ENCODE measurements around the gene PPARD.
"Not testable (repeated sequence)": the region's sequence is repeated elsewhere in the genome, so short reads cannot be mapped to it uniquely, and the experiment has no call there.

PPARD gene

GRCh38 chr6:35311390-35312075 is 30.8 kb upstream of the PPARD start:
- in situ Hi-C loops (cut with MboI; ENCODE audit: low sequenced_read_pairs) = loop anchor here (25.0 kb wide), 1 partner anchor 426 kb away; the partner anchor contains the start of gene ARMC12

GRCh38 chr6:35312076-35312800 is 30.1 kb upstream of the PPARD start:
- in situ Hi-C loops (cut with MboI; ENCODE audit: low sequenced_read_pairs) = loop anchor here (25.0 kb wide), 1 partner anchor 425 kb away; the partner anchor contains the start of gene ARMC12

DNA sequence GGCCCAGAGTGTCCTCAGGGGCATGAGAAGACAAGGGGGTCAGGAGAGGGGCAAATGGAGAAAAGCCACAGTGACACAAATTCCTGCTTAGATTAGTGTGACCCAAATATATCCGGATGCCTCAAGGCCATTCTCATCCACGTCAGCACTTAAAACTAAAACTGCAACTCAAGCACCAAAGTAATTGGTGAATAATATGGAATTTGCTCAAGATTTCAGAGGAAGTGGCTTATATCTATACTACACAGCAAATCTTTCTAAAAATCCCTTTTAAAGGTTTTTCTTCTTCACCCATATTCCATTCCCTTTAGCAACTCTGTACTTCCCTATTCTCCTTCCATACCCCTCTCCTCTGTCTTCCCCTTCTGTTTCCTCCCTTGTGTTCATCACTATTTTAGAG is 29.6 kb upstream of the PPARD start:
- in situ Hi-C loops (cut with MboI; ENCODE audit: low sequenced_read_pairs) = loop anchor here (25.0 kb wide), 1 partner anchor 424 kb away; the partner anchor contains the start of gene ARMC12

DNA sequence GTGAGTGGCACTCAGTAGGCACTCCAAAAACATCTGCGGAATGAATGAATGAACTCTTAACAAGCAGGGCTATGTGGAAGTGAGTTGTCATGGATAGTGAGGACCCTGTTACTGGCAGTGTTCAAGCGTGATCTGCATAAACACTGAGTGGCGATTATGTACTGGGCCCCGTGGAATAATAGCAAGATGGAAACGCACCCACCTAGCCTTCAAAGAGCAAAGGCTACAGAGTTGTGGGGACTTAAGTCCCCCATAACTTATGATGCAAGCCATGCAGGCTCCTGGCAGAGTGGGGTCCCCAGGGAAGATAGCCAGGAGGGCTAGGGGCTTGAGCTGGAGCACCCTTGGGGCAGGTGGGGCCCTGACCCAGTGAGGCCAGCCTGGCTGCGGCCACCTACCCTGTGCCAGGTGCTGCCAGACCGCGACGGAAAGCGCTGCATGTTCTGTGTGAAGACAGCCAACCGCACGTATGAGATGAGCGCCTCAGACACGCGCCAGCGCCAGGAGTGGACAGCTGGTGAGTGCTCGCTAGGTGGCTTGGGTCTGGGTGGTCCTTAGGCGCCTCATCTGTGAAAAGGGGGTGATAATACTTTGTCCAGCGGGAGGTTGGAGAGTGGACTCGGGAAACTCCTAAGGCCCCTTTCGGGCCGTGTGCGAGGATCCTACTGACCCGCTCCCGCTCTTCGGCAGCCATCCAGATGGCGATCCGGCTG is 24.7 kb upstream of the PPARD start:
- in situ Hi-C loops (cut with MboI; ENCODE audit: low sequenced_read_pairs) = loop anchor here (25.0 kb wide), 1 partner anchor 420 kb away; the partner anchor contains the start of gene ARMC12

- in situ Hi-C loops (cut with MboI; ENCODE audit: low sequenced_read_pairs) = loop anchor here (25.0 kb wide), 1 partner anchor 419 kb away; the partner anchor contains the start of gene ARMC12
Observed at GRCh38 chr6:35318196-35319171, 23.9 kb upstream of the PPARD start.

GRCh38 chr6:35319346-35320030 is 22.9 kb upstream of the PPARD start:
- in situ Hi-C loops (cut with MboI; ENCODE audit: low sequenced_read_pairs) = loop anchor here (25.0 kb wide), 1 partner anchor 418 kb away; the partner anchor contains the start of gene ARMC12

DNA sequence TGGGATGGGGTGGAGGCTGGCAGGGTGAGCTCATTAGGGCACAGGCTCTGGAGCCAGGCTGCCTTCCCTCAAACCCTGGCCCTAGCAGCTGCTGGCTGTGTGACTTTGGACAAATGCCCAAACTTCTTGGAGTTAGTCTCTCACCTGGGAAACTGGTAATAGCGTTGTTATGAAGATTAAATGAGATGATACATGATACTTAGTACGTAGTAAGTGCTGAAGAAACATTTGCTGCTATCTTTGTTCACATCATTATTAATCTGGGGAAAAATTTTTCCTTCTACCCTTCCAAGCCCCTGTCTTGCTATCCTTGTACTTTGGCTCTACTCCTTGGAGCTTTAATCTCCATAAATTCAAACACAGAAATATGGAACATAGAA is 22.3 kb upstream of the PPARD start:
- in situ Hi-C loops (cut with MboI; ENCODE audit: low sequenced_read_pairs) = loop anchor here (25.0 kb wide), 1 partner anchor 417 kb away; the partner anchor contains the start of gene ARMC12

- in situ Hi-C loops (cut with MboI; ENCODE audit: low sequenced_read_pairs) = loop anchor here (25.0 kb wide), 1 partner anchor 416 kb away; the partner anchor contains the start of gene ARMC12
Observed at GRCh38 chr6:35321091-35321490, 21.3 kb upstream of the PPARD start.

GRCh38 chr6:35327349-35328027 is 14.9 kb upstream of the PPARD start:
- in situ Hi-C loops (cut with MboI; ENCODE audit: low sequenced_read_pairs) = no loop called here

DNA sequence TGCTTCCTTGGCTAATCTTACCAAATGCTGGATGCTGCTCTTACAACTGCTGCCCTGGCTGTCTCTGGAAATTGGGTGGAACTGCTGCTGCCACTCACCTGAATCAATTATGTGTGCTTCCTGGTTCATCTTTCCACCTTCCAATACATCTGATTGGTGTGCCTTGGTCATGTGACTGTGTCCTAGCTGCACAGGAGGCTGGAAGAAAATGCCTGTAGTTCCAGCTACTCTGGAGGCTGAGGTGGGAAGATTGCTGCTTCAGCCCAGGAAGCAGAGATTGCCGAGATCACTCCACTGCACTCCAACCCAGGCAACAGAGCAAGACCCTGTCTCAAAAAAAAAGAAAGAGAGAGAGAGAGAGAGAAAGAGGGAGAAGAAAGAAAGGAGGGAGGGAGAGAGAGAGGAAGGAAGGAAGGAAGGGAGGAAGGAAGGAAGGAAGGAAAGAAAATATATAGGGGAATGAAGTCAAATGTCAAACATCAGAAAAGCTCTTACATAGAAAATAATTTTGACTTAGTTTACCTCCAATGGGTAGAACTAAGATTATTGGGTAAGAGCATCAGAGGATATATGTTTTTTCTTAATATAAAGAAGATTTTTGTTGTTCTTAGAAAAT is 14.1 kb upstream of the PPARD start:
- in situ Hi-C loops (cut with MboI; ENCODE audit: low sequenced_read_pairs) = no loop called here

DNA sequence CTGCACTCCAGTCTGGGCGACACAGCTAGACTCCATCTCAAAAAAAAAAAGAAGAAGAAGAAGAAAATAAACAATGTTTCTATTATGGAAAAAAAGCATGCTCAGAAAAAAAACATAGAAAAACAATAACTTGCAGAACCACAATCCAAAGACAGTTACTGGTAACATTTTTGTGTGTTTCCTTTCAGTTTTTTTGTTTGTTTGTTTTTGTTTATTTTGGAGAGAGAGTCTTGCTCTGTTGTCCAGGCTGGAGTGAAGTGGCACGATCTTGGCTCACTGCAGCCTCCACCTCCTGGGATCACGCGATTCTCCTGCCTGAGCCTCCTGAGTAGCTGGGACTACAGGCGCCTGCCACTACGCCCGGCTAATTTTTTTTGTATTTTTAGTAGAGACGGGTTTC is 13.4 kb upstream of the PPARD start:
- in situ Hi-C loops (cut with MboI; ENCODE audit: low sequenced_read_pairs) = not testable (repeated sequence)

DNA sequence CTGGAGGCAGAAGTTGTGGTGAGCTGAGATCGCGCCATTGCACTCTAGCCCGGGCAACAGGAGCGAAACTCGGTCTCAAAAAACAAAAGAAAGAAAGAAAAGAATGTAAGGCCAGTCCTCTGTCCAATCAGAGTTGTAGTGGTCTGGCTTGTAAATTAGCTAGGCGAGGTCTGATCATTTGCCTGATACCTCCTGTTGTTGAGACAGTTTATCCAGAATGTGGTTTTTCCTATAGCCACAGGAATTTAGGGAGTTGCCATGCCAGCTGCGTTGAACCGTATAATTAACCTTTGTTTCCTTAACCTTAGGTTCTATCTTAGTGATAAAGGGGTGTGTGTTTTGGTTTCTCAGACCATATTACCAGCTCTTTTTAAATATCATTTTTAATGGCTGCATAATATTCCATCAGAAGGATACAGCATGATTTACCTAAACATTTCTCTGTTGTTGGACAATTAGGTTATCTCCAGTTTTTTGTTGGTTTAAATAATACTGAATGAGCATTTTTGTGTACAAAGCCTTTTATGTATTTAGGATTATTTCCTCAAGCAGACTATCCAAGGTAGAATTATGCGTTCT is 11.7 kb upstream of the PPARD start:
- in situ Hi-C loops (cut with MboI; ENCODE audit: low sequenced_read_pairs) = no loop called here

DNA sequence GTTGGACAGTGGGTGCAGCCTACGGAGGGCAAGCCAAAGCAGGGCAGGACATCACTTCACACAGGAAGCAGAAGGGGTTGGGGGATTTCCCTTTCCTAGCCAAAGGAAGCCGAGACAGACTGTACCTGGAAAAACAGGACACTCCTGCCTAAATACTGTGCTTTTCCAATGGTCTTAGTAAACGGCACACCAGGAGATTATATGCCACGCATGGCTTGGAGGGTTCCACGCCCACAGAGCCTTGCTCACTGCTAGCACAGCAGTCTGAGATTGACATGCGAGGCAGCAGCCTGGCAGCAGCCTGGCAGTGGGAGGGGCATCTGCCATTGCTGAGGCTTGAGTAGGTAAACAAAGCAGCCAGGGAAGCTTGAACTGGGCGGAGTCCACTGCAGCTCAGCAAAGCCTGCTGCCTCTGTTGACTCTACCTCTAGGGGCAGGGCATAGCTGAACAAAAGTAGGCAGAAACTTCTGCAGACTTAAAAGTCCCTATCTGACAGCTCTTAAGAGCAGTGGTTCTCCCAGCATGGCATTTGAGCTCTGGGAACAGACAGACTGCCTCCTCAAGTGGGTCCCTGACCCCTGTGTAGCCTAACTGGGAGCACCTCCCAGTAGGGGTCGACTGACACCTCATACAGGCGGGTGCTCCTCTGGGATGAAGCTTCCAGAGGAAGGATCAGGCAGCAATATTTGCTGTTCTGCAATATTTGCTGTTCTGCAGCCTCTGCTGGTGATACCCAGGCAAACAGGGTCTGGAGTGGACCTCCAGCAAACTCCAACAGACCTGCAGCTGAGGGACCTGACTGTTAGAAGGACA is 10.1 kb upstream of the PPARD start:
- in situ Hi-C loops (cut with MboI; ENCODE audit: low sequenced_read_pairs) = not testable (repeated sequence)

DNA sequence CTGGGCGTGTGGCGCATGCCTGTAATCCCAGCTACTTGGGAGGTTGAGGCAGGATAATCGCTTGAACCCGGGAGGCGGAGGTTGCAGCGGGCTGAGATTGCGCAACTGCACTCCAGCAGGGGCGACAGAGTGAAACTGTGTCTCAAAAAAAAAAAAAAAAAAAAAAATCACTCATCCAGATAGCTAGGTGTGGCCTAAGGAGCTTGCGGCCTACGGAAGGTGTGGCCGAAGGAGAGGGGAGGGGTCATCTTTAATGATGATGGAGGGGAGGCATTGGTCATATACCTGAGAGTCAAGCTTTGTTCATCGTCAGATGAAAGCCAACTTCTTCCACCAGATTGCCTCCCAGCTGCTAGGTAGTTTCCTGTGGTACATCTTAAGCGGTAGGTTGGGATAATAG is 801 bp upstream of the PPARD start:
- in situ Hi-C loops (cut with MboI; ENCODE audit: low sequenced_read_pairs) = no loop called here

GRCh38 chr6:35343092-35343834 is 905 bp downstream of the PPARD start:
- in situ Hi-C loops (cut with MboI; ENCODE audit: low sequenced_read_pairs) = no loop called here

GRCh38 chr6:35343835-35344550 is 1.6 kb downstream of the PPARD start:
- in situ Hi-C loops (cut with MboI; ENCODE audit: low sequenced_read_pairs) = no loop called here
